BJ (cell line): ENCODE data around the gene WDR7. TPM values are rescaled to one million over a fixed set of nuclear protein-coding genes. Genes with fewer than 3 reads are reported as not detected.

Experiments
- CTCF ChIA-PET: fragments of 350-600 bp; formaldehyde crosslinking; extraction: SDS; loops from one replicate; lab custom pipeline; 2021; ENCODE audit warnings: antibody characterized with exemption, inconsistent platforms; lab: Yijun Ruan, JAX
- POLR2A ChIA-PET: fragments of 300-600 bp; sonication (Branson Sonifier 250); formaldehyde crosslinking; extraction: SDS; loops from one replicate; lab custom pipeline; 2021; ENCODE audit warnings: antibody characterized with exemption; lab: Charles Lee
- DNase-seq: peaks from one replicate; pipeline ENCODE4 v3.0.0-alpha.2; 2011; ENCODE audit warnings: low read depth
- H3K27me3 ChIP-seq: 2 replicates; pipeline ENCODE4 v1.6.0; 2011; ENCODE audit warnings: low read length; ENCODE audit not compliant: control insufficient read depth, insufficient read depth
- H3K36me3 ChIP-seq: 2 replicates; pipeline ENCODE4 v1.5.1; 2011; ENCODE audit warnings: low read length; ENCODE audit not compliant: control insufficient read depth, insufficient read depth
- H3K4me3 ChIP-seq: 2 replicates; pipeline ENCODE4 v1.5.1; 2011; ENCODE audit warnings: low read depth, mild to moderate bottlenecking, control low read depth, low read length
- polyA plus RNA-seq: library from polyadenylated mRNA; depleted of rRNA; stranded (reverse); fragments of >200 nt; gene quantifications from 2 replicates; pipeline ENCODE4 v1.2.3, GENCODE V29; 2011
- TF ChIP-seq, protein P1 (sequence below): IDR thresholded peaks from 2 replicates; pipeline ENCODE4 v1.5.1; 2011; ENCODE audit warnings: low read depth, mild to moderate bottlenecking, control low read depth, inconsistent platforms, low read length, moderate library complexity; ENCODE audit not compliant: insufficient read depth

WDR7 gene
- polyA plus RNA-seq, 1 experiment = 9.7 TPM

DNA sequence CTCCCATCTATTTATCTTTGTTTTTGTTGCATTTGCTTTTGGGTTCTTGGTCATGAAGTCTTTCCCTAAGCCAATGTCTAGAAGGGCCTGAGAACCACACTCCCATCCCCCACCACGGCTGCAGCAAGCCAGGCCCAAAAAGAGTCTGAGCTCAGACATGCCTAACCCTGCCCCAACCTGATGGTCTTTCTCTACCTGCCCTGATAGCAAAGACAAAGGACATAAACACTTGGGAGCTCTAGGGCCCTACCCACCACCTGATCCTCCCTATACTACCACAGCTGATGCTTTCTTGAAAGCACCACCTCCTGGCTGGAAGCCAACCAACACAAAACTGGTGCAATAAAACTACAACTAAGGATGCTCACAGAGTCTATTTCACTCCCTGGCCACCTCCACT is 233.4 kb downstream of the WDR7 start:
- ChIA-PET POLR2A (no interaction called here), CTCF (no interaction called here)
- DNase-seq = no peak
- H3K4me3 ChIP-seq = no peak overlapping the region
- no peaks in the 10 kb centered on the region for H3K36me3 ChIP-seq
- TF ChIP-seq, protein P1, sequence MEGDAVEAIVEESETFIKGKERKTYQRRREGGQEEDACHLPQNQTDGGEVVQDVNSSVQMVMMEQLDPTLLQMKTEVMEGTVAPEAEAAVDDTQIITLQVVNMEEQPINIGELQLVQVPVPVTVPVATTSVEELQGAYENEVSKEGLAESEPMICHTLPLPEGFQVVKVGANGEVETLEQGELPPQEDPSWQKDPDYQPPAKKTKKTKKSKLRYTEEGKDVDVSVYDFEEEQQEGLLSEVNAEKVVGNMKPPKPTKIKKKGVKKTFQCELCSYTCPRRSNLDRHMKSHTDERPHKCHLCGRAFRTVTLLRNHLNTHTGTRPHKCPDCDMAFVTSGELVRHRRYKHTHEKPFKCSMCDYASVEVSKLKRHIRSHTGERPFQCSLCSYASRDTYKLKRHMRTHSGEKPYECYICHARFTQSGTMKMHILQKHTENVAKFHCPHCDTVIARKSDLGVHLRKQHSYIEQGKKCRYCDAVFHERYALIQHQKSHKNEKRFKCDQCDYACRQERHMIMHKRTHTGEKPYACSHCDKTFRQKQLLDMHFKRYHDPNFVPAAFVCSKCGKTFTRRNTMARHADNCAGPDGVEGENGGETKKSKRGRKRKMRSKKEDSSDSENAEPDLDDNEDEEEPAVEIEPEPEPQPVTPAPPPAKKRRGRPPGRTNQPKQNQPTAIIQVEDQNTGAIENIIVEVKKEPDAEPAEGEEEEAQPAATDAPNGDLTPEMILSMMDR = no peak
- no peaks in the 10 kb centered on the region; the same call in 1 of the 2 replicates for H3K27me3 ChIP-seq

DNA sequence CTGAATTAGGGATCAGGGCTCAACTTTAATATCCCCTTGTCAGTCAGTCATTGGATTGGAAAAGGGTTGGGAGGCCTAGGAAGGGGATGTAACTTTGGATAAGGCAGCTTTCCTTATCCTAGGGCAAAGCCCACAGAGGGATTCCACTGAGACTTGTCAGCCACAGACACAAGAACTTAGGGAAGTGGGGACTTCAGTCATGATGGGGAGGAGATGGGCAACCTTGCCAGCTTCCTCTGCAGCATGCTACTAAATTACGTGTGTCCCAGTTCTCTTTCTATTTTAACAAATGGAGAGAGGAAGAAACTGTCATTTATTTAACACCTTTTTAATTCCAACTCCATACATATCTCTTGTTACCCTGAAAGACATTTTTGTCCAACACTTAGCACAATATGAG is 237.8 kb downstream of the WDR7 start:
- no peaks in the 10 kb centered on the region for H3K36me3 ChIP-seq
- no peak for DNase-seq
- TF ChIP-seq, protein P1 = no peak
- ChIA-PET POLR2A (no interaction called here), CTCF (interaction anchor here (1.2 kb wide), 1 partner anchor 20 kb away, joined by 5 read pairs; no protein-coding TSS in a partner anchor)
- H3K27me3 ChIP-seq = no peaks in the 10 kb centered on the region; the same call in 1 of the 2 replicates
- H3K4me3 ChIP-seq = no peak overlapping the region

DNA sequence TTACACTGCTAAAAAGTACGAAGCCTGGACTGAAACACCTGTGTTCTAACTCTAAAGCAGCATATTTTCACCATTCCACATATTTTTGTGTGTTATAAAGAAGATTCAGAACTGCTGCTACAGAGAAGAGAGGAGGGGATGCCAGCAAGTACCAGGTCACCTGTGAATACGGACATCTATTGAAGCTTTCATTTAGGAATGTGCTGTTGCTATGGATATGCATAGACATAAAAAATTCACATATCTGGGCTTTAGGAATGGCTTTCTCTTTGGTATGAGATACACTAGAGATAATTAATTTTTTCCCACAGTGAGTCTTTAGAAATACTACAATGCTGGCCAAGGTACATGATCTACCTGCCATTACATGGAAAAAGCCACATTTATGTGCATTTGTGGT is 238.5 kb downstream of the WDR7 start:
- TF ChIP-seq, protein P1 = no peak
- Histone ChIP-seq H3K36me3 (no peaks in the 10 kb centered on the region), H3K4me3 (no peak overlapping the region), H3K27me3 (no peaks in the 10 kb centered on the region; the same call in 1 of the 2 replicates)
- CTCF ChIA-PET = interaction anchor here (1.2 kb wide), 1 partner anchor 20 kb away, joined by 5 read pairs; no protein-coding TSS in a partner anchor
- POLR2A ChIA-PET = no interaction called here
- no peak for DNase-seq

DNA sequence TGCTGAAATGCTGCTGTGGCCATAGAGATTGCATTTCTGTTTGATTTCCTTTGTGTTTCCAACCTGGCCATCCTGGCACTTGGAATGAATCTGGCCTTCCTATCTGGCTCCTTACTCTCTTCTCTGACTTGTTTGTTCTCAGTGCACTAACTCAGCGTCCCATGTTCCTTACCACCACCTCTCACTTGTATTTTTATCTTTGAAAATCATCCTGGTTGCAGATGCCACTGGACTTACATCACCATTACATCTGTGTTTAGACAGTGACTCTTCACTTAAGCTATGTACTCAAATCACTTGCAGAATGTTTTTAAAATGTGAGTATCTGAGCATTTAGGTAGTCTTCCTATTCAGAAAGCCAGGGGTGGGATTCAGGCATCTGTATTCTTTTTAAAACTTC is 239.5 kb downstream of the WDR7 start:
- Histone ChIP-seq H3K36me3 (no peaks in the 10 kb centered on the region), H3K4me3 (no peak overlapping the region), H3K27me3 (no peaks in the 10 kb centered on the region; the same call in 1 of the 2 replicates)
- ChIA-PET POLR2A (interaction anchor here (0.5 kb wide), 1 partner anchor 27 kb away, joined by 3 read pairs; no protein-coding TSS in a partner anchor), CTCF (interaction anchor here (0.6 kb wide), 2 partner anchors 124 to 1639 kb away, joined by 3 read pairs; no protein-coding TSS in a partner anchor)
- TF ChIP-seq, protein P1 = no peak
- peak; percentile 84 for DNase-seq

DNA sequence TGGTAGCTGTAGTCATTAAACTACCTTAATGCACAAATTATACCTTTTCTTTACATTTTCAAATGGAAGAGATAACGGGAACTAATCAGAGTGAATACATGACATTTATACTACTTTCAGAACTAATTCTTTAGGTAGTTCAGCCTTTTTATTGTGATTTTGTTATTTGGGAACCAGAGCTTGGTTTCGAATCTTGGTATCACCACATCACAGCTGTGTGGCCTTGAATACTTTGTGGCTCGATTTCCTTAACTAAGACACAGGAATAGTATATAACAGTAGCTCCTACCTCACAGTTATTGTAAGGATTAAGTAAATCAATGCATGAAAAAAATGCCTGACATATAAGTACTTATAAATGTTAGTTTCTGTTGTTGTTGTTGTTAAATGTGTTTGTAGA is 240.0 kb downstream of the WDR7 start:
- DNase-seq = no peak
- no peaks in the 10 kb centered on the region for H3K36me3 ChIP-seq
- TF ChIP-seq, protein P1 = no peak
- POLR2A ChIA-PET = interaction anchor here (0.5 kb wide), 1 partner anchor 27 kb away, joined by 3 read pairs; no protein-coding TSS in a partner anchor
- H3K27me3 ChIP-seq = no peaks in the 10 kb centered on the region; the same call in 1 of the 2 replicates
- CTCF ChIA-PET = interaction anchor here (0.6 to 0.8 kb wide), 3 partner anchors 22 to 1639 kb away, joined by 3 to 4 read pairs (median 3); no protein-coding TSS in a partner anchor
- no peak overlapping the region for H3K4me3 ChIP-seq
